ENCODE data around the gene GALNT18.

- TF ChIP-seq, protein P1, sequence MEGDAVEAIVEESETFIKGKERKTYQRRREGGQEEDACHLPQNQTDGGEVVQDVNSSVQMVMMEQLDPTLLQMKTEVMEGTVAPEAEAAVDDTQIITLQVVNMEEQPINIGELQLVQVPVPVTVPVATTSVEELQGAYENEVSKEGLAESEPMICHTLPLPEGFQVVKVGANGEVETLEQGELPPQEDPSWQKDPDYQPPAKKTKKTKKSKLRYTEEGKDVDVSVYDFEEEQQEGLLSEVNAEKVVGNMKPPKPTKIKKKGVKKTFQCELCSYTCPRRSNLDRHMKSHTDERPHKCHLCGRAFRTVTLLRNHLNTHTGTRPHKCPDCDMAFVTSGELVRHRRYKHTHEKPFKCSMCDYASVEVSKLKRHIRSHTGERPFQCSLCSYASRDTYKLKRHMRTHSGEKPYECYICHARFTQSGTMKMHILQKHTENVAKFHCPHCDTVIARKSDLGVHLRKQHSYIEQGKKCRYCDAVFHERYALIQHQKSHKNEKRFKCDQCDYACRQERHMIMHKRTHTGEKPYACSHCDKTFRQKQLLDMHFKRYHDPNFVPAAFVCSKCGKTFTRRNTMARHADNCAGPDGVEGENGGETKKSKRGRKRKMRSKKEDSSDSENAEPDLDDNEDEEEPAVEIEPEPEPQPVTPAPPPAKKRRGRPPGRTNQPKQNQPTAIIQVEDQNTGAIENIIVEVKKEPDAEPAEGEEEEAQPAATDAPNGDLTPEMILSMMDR (IDR thresholded peaks at IDR 0.05; ENCODE audit: insufficient read depth, low read length, poor library complexity, severe bottlenecking) = no peak
- TF ChIP-seq EZH2phosphoT487 (conservative IDR thresholded peaks at IDR 0.05; ENCODE audit: low read length) = no peak
These were observed 191.4 kb downstream of the GALNT18 start for GRCh38 chr11:11430431-11430830.

All from SU-DHL-6 (cell line).